Activated gamma-delta T cell treated with Interleukin-2 at 50 U/mL for 16 hours (primary cell): ENCODE results near the gene CEP72.

Experiments used
- DNase-seq: peaks from one replicate; pipeline ENCODE4 v3.0.0-alpha.2; 2020

The CEP72 gene

GRCh38 chr5:600886-601541 is 11.1 kb upstream of the CEP72 start:
- no peak for DNase-seq

- DNase-seq = no peak
Observed at GRCh38 chr5:601771-602465, 10.2 kb upstream of the CEP72 start.

GRCh38 chr5:602466-603035 is 9.6 kb upstream of the CEP72 start:
- DNase-seq = no peak

- no peak for DNase-seq
Observed at GRCh38 chr5:603081-603998, 8.8 kb upstream of the CEP72 start.

- DNase-seq = peak; percentile 0
Observed at GRCh38 chr5:604391-604831, 7.7 kb upstream of the CEP72 start.

GRCh38 chr5:605090-605489 is 7.0 kb upstream of the CEP72 start:
- DNase-seq = peak; percentile 0

- DNase-seq = peak; percentile 2
Observed at GRCh38 chr5:606061-606460, 6.1 kb upstream of the CEP72 start.

- DNase-seq = peak; percentile 2
Observed at GRCh38 chr5:606526-607399, 5.4 kb upstream of the CEP72 start.

GRCh38 chr5:607541-608428 is 4.4 kb upstream of the CEP72 start:
- DNase-seq = peak; percentile 2

- DNase-seq = no peak
Observed at GRCh38 chr5:608429-609370, 3.4 kb upstream of the CEP72 start.

- DNase-seq = no peak
Observed at GRCh38 chr5:609506-609905, 2.6 kb upstream of the CEP72 start.

- no peak for DNase-seq
Observed at GRCh38 chr5:610011-610743, 2.0 kb upstream of the CEP72 start.

GRCh38 chr5:610744-611730 is 1.1 kb upstream of the CEP72 start:
- no peak for DNase-seq

GRCh38 chr5:612498-613424 is 621 bp downstream of the CEP72 start:
- no peak for DNase-seq

- no peak for DNase-seq
Observed at GRCh38 chr5:616484-617039, 4.4 kb downstream of the CEP72 start.

- no peak for DNase-seq
Observed at GRCh38 chr5:617896-618295, 5.8 kb downstream of the CEP72 start.
